Measurements from ENCODE around the gene MTF1. TPM values are rescaled to one million over a fixed set of nuclear protein-coding genes. Genes with fewer than 3 reads are reported as not detected.

Gene MTF1
- total RNA-seq, 1 experiment from 2014 or later = 21.2 TPM

- ChIA-PET RAD21 (ENCODE audit: low non-redundant PET in 1 of 2, low total read pairs in 2 of 2, uncharacterized antibody in 2 of 2, unreplicated experiment in 2 of 2) (no interaction called here), CTCF (no interaction called here)
- TF ChIP-seq EZH2 (IDR thresholded peaks at IDR 0.05) (no peak), ZNF274 (IDR thresholded peaks at IDR 0.05; ENCODE audit: low read depth, low read length) (no peak), RAD21 (IDR thresholded peaks at IDR 0.05; ENCODE audit: low read depth) (no peak), REST (IDR thresholded peaks at IDR 0.05; ENCODE audit: low read depth) (no peak), ATF3 (IDR thresholded peaks at IDR 0.05) (no peak), SIN3A (IDR thresholded peaks at IDR 0.05; ENCODE audit: low read depth) (no peak), ELF1 (IDR thresholded peaks at IDR 0.05; ENCODE audit: borderline replicate concordance, low read depth) (no peak), EZH2phosphoT487 (IDR thresholded peaks at IDR 0.05; ENCODE audit: borderline replicate concordance) (no peak), TCF7L2 (IDR thresholded peaks at IDR 0.05; ENCODE audit: borderline replicate concordance, extremely low read depth, insufficient read depth, insufficient read length) (no peak), JUND (IDR thresholded peaks at IDR 0.05) (no peak), POLR2AphosphoS5 (IDR thresholded peaks at IDR 0.05; ENCODE audit: low read depth, low read length) (no peak), CTCF (IDR thresholded peaks at IDR 0.05 in 2 of 3, conservative IDR thresholded peaks at IDR 0.05 in 1 of 3; ENCODE audit: borderline replicate concordance in 1 of 3, insufficient read depth in 1 of 3, low read depth in 2 of 3, low read length in 2 of 3) (no peak)
Measured at GRCh38 chr1:37839676-37840075, 19.7 kb downstream of the MTF1 start.

More at GRCh38 chr1:37839676-37840075, 19.7 kb downstream of the MTF1 start:
- Histone ChIP-seq H3K27ac (ENCODE audit: low read depth, low read length) (no peak overlapping the region), H3K4me3 (replicated peaks in 1 of 2; ENCODE audit: low read depth in 1 of 2, low read length in 2 of 2) (no peak overlapping the region), H3K9me2 (ENCODE audit: insufficient read depth) (no peaks in the 10 kb centered on the region), H3K36me3 (ENCODE audit: control insufficient read depth in 1 of 2, insufficient read depth in 2 of 2, low read length in 2 of 2) (peaks cover 27 to 28% of the 10 kb centered on the region in 2 experiments; a peak in 3 of 4 replicates), H3K9ac (ENCODE audit: low read length) (no peak overlapping the region), H2AFZ (ENCODE audit: low read depth, low read length, poor library complexity, severe bottlenecking) (no peak overlapping the region), H3K9me3 (ENCODE audit: control insufficient read depth in 1 of 2, insufficient read depth in 1 of 2, low read depth in 1 of 2, low read length in 2 of 2) (no peaks in the 10 kb centered on the region), H3K27me3 (ENCODE audit: insufficient read depth, low read length) (no peaks in the 10 kb centered on the region), H3K79me2 (ENCODE audit: insufficient read depth, low read length) (peaks cover 32% of the 10 kb centered on the region), H4K20me1 (ENCODE audit: insufficient read depth) (no peaks in the 10 kb centered on the region), H3K4me1 (ENCODE audit: control insufficient read depth in 1 of 2, insufficient read depth in 2 of 2, low read length in 2 of 2) (no peaks in the 10 kb centered on the region), H3K4me2 (ENCODE audit: low read length) (no peak overlapping the region)
- POLR2A ChIA-PET = no interaction called here
- no peak for DNase-seq (ENCODE audit: low read depth, low spot score)
- BruUV-seq (replicated peaks) = no TSS peak
- intact Hi-C loops (cut with micrococcal nuclease) = no loop called here
- ATAC-seq = no peak
